B cell (primary cell): Measurements from ENCODE around the gene RAPGEF1.

ENCODE experiments used
- EZH2 ChIP-seq: IDR thresholded peaks from 2 replicates; pipeline ENCODE4 v1.6.1; 2012; ENCODE audit warnings: borderline replicate concordance, low read depth, mild to moderate bottlenecking, moderate library complexity, low read length; ENCODE audit not compliant: insufficient read depth, poor library complexity, severe bottlenecking
- TF ChIP-seq, protein P1 (sequence below): fragments of 200-600 bp; IDR thresholded peaks from one replicate; pipeline ENCODE4 v1.8.0; 2022; ENCODE audit warnings: antibody characterized with exemption, mild to moderate bottlenecking

DNA sequence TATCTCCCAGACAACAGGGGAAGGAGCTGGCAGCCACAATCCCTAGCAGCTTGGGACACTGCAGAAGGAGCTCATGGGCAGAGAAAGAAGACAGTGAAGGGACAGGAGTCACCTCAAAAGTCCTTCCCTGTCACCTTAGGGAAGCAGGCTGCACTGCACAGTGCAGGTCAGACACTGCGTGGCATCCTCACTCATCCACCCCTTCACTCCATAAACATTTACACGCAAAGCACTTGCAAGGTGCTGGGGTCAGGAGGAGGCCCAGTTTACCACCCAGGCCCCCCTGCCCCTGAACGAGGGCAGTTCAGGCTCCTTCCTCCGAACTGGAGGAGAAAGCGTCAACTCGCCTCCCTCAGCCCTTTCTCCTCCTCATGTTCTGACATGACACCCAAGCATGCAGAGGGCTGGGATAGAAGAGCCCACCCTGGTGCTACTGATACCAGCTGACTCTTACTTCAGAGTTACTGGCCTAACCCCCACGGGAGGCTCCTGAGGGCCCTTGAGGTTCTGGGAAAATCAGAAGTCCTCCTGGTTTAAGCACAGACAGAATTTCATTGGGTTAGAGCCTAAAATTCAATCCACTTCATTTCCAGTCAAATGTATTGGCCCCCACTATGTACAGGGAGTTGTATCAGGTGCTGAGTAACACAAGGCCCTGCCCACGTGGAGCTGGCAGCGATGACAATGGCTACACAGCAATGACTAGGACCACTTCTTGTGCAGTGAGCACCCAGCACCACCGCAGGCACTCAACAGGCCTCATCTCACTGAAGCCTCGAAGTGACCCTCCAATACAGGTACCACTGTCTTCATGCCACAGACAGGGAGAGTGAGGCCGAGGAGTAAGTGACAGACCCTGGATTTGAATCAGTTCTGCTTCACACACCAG, 70.4 kb downstream of the RAPGEF1 start:
- TF ChIP-seq, protein P1, sequence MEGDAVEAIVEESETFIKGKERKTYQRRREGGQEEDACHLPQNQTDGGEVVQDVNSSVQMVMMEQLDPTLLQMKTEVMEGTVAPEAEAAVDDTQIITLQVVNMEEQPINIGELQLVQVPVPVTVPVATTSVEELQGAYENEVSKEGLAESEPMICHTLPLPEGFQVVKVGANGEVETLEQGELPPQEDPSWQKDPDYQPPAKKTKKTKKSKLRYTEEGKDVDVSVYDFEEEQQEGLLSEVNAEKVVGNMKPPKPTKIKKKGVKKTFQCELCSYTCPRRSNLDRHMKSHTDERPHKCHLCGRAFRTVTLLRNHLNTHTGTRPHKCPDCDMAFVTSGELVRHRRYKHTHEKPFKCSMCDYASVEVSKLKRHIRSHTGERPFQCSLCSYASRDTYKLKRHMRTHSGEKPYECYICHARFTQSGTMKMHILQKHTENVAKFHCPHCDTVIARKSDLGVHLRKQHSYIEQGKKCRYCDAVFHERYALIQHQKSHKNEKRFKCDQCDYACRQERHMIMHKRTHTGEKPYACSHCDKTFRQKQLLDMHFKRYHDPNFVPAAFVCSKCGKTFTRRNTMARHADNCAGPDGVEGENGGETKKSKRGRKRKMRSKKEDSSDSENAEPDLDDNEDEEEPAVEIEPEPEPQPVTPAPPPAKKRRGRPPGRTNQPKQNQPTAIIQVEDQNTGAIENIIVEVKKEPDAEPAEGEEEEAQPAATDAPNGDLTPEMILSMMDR: no peak
- no peak for TF ChIP-seq EZH2
